SK-N-MC (cell line): ENCODE results near the gene SH3BGR.
"Not testable (repeated sequence)": the region's sequence is repeated elsewhere in the genome, so short reads cannot be mapped to it uniquely, and the experiment has no call there.

Experiments used
- EZH2 ChIP-seq: fragments of 200-600 bp; sonication (generic); IDR thresholded peaks from one replicate; pipeline ENCODE4 v1.6.1; 2017; ENCODE audit warnings: antibody characterized with exemption
- FOXP2 ChIP-seq: optimal IDR thresholded peaks from 2 replicates; pipeline ENCODE3; 2011; ENCODE audit warnings: mild to moderate bottlenecking, moderate library complexity; ENCODE audit not compliant: insufficient read depth; ENCODE audit errors: extremely low read length, control extremely low read depth
- POLR2AphosphoS5 ChIP-seq: IDR thresholded peaks from 2 replicates; pipeline ENCODE4 v1.6.1; 2012; ENCODE audit warnings: mild to moderate bottlenecking, low read depth, low read length, borderline replicate concordance

GRCh38 chr21:39540367-39540766, 88.6 kb downstream of the SH3BGR start:
- TF ChIP-seq POLR2AphosphoS5, EZH2, FOXP2: not testable (repeated sequence)
